ENCODE results near the gene ANKRD27.
"Not testable (repeated sequence)": the region's sequence is repeated elsewhere in the genome, so short reads cannot be mapped to it uniquely, and the experiment has no call there.

ANKRD27 gene

DNA sequence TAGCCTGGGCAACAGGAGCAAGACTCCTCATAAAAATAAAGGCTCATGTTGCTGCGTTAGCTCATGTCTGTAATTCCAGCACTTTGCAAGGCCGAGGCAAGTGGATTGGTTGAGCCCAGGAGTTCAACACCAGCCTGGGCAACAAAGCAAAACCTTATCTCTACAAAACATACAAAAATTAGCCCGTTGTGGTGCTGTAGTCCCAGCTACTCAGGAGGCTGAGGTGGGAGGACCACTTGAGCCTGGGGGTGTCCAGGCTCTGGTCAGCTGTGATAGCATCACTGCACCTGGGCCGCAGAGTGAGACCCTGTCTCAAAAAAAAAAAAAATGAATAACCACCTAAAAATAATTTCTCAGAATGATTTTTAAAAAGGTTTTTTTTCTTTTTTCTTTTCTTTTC, 12.7 kb upstream of the ANKRD27 start:
- DNase-seq = no peak

DNA sequence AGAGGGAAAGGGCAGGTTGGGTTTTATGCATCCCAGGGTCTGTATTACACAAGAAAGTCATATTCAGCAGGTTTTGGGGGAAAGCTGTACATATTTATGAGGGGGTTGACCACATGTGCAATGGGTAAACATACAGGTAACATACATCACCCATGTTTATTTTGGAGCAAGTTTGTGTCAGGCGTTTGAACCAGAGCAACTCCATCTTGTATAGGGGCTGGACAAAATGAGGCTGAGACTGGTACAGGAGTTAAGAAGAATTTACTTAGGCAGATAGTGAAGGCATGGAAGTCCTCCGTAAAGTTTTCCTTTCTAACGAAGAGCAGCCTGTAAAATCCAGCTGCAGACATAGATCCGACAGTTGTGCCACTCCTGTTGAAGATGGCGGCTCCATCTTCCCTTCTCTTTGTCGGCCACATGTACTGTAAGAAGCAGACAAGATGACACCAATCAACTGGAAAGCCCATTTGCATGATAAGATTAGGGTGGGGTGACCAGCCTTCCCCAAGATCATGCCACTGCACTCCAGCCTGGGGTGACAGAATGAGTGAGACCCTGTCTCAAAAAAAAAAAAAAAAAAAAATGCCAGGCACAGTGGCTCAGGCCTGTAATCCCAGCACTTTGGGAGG, 12.0 kb upstream of the ANKRD27 start:
- DNase-seq = no peak

DNA sequence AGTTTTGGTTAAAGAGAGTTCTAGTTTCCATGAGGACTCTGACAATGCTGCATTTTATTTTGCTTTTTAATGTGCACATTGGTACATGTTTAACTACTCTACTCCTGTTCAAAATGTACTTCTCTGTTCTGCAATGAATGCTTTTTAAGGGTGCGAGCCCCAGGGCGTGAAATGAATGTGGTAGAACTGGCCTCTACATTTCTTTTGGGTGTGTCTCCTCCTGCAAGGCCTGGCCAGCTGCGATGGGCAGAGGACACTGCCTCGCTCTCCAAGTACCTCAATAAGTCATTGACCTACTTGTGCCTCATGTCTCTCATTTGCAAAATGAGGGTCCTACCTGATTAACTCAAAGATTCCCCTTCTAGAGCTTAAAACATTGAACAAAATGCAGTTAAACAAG, 7.3 kb upstream of the ANKRD27 start:
- no peak for DNase-seq

DNA sequence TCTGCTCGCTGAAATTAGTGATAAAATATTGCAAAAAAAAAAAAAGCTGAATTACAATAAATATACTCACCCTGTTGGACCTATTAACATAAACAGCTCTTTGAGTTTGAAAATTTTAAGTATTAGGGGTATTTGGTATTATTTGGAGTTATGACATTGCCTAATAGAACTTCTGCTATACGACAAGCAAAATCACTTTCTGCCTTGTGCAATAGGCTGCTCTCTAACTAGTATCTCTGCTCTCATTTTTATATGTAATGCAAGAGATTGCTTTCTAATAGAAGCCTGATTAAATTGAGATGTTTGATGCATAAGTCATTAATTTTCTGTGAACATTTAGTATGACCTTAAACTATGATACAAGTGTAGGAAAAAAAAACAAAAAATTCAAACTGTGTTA, 6.0 kb upstream of the ANKRD27 start:
- DNase-seq = no peak

DNA sequence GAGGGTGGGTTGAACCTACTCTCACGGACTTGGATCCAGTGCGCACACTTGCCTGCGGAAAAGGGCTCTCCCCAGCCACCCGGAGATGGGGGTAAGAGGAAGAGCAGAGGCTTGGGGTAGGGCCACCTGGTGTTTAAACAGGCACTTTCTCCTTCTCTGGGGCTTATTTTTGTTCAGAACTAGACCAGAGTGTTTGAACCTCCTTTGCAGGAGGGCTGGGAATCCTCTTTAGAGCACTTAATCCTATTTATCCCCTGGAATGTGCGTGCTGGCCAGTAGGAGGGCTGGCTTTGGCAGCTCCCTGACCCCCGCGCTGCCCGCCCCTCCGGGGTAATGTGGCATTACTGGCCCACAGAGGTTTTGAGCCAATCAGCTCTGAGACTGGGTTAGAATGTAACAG, 2.7 kb upstream of the ANKRD27 start:
- DNase-seq = no peak

DNA sequence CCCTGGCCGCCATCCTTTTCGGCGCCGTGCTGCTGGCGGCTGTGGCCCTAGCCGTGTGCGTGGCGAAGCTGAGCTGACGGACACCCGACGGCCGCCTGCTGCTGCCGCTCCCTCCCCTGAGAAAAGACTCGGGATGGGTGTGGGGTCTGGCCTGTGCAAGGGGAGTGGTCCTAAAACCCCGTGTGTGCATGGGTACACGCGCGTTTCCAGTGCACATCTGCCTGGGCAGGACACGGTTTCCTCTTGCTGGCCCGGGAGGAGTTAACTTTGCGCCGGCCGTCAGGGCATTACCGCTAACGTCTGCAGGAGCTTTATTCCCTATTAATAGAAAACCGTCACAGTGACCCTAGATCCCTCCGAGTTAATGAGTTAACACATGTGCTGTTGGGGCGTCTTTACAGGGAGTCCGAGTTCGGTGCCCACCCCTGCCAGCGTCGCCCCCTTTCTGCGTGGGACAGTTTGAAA, 1.9 kb upstream of the ANKRD27 start:
- DNase-seq = no peak

DNA sequence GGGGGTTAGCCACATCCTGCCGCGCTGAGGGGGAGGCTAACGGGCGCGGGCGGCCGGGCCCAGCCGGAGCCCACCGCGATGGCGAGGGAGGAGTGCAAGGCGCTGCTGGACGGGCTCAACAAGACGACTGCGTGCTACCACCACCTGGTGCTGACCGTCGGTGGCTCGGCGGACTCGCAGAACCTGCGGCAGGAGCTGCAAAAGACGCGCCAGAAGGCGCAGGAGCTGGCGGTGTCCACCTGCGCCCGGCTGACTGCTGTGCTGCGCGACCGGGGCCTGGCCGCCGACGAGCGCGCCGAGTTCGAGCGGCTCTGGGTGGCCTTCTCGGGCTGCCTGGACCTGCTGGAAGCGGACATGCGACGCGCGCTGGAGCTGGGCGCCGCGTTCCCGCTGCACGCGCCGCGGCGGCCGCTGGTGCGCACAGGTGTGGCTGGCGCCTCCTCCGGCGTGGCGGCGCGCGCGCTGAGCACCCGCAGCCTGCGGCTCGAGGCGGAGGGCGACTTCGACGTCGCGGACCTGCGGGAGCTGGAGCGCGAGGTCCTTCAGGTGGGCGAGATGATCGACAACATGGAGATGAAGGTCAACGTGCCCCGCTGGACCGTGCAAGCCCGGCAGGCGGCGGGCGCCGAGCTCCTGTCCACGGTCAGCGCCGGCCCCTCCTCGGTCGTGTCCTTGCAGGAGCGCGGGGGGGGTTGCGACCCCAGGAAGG, 1.4 kb upstream of the ANKRD27 start:
- DNase-seq = peak; percentile 60

DNA sequence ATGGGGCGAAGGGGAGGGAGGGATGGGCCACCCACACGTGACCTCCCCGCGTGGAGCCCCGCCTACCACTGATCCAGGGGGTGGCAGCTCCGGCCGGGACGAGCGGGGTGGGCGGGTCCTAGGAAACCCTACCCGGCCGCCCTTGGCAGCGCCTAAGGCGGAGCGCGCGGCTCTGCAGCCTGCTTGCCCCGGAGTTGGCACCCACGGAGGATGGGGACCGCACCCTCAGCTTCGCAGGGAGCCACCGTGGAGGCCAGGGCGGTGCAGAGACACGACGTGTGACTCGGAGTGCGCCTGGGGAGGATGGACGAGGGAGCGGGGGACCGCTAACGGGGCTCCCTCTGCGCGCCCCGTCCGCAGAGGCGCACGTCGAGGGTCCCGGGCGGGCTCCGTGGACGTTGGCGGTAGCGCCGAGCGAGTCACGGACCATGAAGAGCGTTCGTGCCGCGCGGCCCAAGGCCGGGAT, 773 bp upstream of the ANKRD27 start, which contains the start of gene RGS9BP:
Gene RGS9BP (plus strand): TSS at position 129 of the 466 bp plus-strand sequence. CDS start 416 bp downstream, outside the sequence.
- DNase-seq = peak; percentile 47

DNA sequence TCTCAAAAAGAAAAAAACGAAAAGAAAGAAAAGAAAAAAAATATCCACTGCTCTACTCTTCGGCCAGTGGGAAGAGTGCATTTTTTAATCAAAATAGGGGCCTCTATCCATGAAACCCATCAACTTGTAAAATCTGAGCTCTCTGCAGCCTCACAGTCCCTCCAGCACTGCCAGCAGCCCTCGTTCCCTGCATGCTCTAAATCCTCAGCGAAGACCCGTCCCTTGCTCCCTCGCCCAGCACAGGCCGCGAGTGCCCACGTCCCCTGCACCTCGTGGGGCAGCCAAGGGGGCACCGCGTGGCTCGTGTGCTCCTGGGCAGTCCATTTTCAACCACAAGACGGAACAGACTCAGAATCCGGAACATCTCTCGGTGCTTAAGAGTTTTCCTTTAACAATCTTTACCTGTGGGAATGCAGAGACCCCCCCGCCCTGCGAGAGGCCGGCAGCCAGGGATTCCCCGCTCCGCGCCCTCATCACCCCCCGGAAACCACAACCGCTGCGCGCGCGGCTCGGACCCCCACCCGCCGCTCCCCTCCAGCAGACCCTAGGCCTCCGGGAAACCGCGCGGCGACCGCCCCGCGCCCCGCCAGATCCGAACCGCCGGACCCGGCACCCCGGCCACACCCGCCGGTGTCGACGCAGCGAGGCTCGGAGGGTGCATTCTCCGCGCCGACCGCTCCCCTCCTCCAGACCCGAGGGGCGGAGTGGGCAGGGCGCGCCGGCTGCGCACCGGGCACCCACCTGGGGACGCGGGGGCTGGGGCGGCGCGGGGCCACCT, 638 bp downstream of the ANKRD27 start:
- DNase-seq = no peak

DNA sequence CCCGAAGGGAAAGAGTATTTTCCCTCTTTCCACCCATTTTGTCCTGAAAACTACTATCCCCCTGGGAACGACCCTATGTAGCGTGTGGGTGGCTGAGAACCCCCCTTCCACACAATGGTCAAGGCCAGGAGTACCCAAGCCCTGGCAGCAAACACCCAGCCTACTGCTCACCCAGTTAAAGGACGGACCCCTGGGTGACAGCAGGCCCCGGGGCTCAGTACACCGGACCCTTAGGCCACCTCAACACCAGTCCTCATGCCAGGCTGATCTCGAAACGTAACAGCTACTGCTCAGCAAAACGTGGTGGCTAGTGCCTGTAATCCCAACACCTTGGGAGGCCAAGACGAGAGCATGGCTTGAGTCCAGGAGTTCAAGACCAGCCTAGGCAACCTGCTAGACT, 1.4 kb downstream of the ANKRD27 start:
- DNase-seq = no peak

DNA sequence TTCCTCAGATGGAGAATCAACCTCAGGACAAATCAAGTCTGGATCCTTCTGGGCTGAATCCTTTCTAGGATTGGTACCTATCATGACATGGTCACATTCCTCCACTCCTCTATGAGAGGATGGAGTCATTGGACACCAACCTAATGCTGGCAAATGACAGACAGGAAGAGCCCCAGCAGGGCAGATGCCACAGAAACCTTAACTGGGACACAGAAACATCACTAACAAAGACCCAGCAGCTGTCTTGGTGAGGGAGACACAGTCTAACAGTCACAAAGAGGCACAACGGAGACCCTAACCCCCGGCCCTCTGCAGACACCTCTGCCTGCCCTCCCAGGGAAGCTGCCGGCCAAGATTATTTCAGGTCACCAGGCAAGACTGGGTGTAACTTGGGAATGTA, 2.1 kb downstream of the ANKRD27 start:
- DNase-seq = no peak

DNA sequence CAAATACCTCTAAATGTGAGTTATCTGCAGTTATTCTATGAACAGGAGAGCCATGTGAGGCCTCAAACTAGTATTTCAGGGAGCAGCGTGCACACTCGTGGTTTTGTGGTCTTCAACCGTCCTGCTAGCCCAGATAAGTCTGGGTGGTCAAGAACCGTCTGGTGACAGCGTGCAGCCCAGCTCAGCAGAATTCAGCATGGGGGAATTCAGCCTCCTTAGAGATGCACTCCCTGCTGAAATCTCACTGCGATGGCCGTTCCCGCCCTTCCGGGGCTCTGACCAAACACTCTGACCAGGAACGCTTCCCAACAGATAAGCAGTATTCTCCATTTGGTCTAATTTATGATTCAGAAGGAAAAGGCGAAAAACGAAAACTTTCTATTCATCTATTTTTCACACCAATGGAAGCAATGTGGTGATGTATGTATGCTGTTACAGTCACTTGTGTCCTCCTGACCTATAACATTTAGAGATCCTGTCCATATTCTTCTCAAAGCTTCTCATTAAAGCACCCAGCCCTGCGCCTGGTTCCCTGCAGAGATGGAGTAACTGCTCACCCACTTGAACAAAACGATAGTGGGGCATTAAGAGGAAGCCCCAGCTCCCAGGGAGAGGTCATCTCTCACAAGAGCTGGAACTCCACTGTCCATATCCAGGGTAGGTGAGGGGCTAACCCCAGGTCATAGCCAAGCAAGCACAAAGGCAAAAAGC, 2.9 kb downstream of the ANKRD27 start:
- no peak for DNase-seq

DNA sequence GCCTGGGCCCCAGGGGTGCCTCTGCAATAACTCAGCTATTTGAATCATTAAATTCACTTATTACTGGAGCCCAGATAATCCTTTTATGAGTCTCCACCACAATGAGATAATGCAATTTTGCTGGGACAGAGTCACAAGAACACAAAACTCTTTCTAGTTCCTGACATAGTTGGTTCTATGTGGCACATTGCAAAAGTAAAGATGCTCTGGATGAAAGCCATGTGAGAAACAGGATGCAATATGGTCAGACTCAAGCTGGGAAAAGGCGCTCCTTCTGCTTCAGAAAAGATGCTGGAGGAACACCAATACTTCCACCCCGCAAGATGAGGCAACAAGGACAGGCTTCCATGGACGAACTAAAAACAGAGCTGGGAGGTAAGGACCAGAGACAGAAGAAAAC, 5.7 kb downstream of the ANKRD27 start:
- no peak for DNase-seq

DNA sequence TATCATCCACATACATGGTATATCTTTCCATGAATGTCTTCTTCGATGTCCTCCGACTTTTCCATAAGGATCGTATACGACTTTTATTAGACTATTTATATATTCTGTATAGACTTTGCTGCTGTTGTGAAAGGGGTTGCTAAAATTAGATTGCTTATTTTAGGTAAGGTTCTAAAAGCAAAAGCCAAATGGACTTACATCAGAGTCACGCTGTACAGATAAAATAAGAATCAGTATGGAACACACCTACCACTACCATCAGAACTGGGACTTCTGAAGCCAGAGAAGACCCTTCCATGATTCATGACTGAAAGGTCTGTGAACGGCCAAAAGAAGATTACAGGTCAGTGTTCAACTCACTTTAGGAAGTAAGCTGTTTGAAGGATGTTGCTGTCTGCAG, 8.9 kb downstream of the ANKRD27 start:
- no peak for DNase-seq

DNA sequence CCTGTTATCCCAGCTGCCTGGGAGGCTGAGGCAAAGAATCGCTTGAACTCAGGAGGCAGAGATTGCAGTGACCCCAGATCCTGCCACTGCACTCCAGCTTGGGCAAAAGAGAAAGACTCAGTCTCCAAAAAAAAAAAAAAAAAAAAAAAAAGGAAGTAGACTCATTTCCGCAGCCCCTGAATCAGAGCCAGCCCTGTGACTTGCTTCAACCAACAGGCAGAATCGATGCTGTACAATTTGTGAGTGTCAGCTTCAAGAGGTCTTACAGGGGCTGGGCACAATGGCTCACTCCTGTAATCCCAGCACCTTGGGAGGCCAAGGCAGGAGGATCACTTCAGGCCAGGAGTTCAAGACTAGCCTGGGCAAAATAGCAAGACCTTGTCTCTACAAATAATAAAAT, 12.8 kb downstream of the ANKRD27 start:
- DNase-seq = no peak

DNA sequence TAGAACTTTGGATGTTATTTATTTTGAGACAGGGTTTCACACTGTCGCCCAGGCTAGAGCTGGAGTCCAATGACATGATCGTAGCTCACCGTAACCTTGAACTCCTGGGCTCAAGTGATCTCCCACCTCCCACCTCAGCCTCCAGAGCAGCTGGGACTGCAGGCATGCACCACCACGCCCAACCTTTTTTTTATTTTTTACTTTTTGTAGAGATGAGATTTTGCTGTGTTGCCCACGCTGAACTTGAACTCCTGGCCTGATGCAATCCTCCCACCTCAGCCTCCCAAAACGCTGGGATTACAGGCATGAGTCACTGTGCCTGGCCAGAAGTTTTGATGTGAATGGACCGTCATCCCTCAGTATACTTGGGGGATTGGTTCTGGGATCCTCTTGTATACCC, 13.7 kb downstream of the ANKRD27 start:
- no peak for DNase-seq

DNA sequence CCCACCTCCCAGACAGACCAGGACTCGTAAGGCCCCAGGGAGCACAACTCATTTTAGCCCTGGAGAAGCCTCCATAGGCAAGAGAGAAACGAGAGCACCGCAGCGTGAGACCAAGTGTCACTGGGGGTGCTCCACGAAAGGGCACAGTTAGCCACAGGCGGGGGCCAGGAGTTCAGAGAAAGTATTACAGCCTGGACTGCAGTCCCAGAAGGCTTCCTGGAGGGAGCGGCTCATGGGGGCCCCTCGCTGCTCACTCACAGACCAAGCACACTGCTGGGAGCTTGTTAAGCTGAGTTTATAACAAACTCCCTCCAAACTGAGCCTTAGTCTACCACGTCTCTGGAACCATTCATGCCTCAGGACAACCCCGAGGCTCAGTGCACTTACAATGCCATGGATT, 16.5 kb downstream of the ANKRD27 start:
- DNase-seq = no peak

DNA sequence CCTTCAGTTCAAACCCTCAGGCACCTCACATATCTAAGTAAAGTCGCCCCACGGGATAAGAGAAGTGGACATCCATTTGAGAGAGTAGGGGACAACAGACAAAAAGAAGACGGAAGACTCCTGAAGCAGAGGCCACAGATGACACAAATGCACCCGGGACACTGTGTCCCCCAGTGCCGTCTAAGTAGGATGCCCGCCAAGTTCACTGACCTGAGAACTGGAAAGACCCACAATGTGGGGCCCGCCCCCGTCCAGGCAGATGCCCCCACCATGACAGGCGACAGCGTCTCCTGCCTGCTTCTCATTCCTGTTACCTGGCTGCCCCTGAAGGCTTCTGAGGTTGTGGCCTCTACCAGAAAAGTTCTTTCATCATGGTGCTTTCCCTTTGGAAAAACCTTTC, 16.9 kb downstream of the ANKRD27 start:
- DNase-seq = no peak

DNA sequence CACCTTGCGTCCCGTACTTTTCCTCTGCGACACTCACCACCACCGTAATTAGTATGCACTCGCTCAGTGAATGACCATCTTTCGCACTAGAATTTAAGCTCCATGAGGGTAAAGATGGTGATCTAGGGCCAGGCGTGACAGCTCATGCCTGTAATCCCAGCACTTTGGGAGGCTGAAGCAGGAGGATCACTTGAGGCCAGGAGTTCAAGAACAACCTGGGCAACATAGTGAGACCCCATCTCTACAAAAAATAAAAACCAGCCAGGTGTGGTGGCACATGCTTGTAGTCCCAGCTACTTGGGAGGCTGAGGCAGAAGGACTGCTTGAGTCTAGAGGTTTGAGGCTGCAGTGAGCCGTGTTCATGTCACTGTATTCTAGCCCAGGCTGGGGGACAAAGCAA, 18.6 kb downstream of the ANKRD27 start:
- not testable (repeated sequence) for DNase-seq

DNA sequence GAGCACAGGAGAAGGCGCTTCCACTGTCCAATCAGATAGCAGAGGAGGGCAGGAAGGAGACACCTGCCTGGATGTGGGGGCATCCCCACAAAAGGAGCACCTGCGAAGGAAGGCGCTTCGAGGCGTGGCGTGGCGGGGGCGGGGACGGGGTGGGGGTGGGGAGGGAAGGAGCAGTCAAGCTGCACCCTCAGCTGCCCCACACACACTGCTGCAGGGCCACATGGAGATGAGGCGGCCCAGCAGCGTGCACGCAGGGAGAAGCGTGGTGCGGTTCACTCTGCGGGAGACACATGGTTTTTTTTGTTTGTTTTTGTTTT, 21.4 kb downstream of the ANKRD27 start:
- DNase-seq = no peak

DNA sequence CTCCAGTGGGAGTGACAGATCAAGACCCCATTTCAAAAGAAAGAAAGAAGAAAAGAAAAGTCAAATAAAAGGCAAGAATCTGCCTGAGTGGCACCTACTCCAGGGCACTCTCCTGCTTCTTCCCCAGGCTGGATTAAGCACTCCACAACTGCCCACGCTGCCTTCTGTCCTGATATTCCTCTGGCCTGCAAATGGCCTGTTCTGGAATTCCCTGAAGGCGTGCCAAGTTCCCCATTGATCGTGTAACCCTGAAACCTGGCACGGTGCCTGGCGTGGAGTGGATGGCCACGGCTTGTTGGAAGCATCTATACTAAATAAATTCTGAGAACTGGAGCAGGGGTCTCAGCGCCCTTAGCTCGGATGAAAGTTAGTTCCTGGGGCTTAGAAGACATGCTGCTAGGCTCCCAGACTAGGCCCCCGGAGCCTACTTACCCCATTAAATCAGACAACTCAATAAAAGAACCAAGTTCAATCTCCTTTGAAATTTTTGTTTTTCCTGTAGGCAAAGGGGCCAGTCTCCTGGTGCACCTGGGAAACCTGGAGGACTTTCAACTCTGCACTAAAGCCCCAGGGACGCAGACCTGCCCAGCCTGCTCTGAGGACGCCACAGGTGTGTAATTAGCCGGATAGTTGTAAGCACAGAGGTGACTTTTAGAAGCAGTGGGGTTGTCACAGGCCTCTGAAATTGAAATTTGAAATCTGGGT, 21.9 kb downstream of the ANKRD27 start:
- DNase-seq = no peak

DNA sequence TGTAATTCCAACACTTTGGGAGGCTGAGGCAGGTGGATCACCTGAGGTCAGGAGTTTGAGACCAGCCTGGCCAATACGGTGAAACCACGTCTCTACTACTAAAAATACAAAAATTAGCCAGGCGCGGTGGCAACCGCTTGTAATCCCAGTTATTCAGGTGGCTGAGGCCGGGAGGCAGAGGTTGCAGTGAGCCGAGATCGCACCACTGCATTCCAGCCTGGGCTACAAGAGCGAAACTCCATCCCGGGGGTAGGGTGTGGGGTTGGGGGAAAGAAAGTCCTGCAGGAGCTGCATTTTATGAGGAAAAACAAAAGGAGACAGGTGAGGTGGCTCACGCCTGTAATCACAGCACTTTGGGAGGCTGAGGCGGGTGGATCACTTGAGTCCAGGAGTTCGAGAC, 22.6 kb downstream of the ANKRD27 start:
- DNase-seq = not testable (repeated sequence)

DNA sequence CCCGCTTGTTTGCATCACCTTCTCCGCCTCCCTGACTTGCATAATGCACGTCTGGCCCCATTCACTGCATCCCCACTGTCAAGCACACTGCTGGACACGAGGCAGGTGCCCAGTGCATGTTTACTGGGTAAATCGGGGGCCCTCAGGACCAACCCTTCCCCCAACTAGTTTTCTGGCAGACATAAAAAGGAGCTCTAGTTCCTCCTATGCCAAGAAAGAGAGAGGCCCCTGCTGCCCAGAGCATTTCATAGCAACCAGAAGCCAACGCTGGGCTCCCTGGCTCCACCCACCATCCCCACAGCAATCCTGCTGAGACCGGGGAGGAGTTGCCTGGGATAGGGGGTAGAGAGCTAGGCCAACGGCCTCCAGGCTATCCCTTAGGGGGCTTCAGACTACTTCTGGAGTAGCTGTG, 23.2 kb downstream of the ANKRD27 start:
- DNase-seq = no peak

All from COR-L47 (cell line).